GM12873 (cell line): Measurements from ENCODE around the gene MTG1.
"Not testable (repeated sequence)": the region's sequence is repeated elsewhere in the genome, so short reads cannot be mapped to it uniquely, and the experiment has no call there.

Experiments used
- CTCF ChIP-seq: IDR thresholded peaks from 2 replicates; pipeline ENCODE4 v1.5.1; 2012; ENCODE audit warnings: low read depth, mild to moderate bottlenecking, moderate library complexity, low read length, control low read depth; ENCODE audit not compliant: insufficient read depth; ENCODE audit errors: missing control alignments

The MTG1 gene

DNA sequence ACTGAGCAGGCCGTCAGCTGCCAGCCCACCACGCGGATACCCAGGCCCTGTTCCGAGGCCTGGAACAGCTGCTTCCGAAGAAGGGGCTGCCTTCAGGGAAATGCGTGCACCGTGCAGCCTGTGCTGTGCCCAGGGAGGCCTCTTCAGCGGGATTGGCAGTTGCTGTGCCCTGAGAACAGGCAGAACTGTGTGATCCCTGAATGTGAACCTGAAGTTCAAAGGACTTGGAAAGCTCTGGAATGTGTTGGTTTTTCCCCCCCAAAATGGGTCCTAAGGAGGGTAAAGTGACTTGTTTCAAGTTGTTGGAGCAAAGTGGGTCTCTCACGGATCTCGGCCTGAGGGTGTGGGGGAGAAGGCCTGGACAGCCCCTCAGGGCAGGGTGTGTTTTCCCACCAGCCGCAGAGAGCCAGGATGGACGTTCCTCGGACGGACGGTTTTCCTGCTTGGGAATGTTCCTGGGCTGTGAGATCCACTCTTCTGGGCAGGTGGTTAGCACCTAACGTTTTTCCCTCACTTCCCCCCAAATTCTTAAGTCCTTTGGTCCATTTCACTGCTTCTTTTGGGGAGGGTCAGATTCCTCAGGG, 28.4 kb downstream of the MTG1 start:
- no peak for TF ChIP-seq CTCF

DNA sequence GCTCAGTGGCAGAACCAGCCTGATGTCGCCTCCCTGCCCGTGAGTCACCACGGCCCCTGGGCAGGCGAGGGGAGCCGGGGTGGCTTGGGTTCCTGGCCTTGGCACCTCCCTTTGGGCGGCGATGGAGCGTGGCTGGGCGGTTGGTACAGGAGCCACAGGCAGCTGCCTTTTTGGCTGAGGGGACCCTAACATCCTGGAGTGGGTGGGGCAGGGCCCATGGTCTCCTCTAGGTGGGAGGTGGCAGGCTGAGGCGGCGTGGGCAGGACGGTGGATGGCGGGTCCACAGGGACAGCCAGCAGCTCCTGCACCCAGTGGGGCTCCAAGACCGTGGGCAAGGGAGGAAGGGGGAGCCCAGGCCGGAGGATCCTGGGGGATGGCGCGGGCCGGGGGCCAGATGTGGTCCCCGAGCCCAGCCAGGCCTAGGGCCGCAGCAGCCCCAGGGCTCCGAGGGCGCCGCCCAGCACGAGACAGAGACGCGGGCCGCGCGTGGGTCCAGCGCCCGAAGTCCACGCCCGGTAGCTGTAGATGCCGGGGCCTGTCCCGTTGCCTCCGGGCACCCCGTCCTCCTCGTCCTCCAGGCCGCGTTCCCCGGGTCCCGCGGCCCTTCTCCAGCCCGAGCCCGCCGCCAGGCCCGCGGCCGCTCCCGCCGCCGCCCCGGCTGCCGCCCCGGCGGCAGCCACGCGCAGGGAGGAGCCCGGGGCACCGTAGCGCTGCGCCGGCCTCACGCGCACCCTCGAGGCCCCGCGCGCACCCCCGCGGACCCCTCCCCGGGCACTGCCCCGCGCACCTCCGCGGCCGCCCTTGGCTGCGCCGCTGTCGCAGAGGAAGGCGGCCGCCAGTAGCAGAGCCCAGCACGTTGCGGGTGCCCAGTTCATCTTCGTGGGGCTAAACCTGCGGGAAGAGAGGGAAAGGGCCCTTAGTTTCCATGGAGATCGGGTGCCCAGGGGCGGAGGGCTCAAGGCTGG, 29.1 kb downstream of the MTG1 start:
- TF ChIP-seq CTCF = no peak

GRCh38 chr10:133424601-133425000, 30.6 kb downstream of the MTG1 start, which contains the start of gene SPRN:
Gene SPRN, minus strand, starts transcription at chr10:133424625. Its CDS starts 944 bp downstream, at chr10:133423681.
- not testable (repeated sequence) for TF ChIP-seq CTCF

- TF ChIP-seq CTCF = peak; percentile 69
These were observed 44.8 kb downstream of the MTG1 start for GRCh38 chr10:133438711-133439273.

- TF ChIP-seq CTCF = no peak
These were observed 45.8 kb downstream of the MTG1 start for GRCh38 chr10:133439517-133440461.

- no peak for TF ChIP-seq CTCF
These were observed 46.8 kb downstream of the MTG1 start for GRCh38 chr10:133440633-133441285.
